ENCODE measurements around the gene GAGE12H.
"Not testable (repeated sequence)": the region's sequence is repeated elsewhere in the genome, so short reads cannot be mapped to it uniquely, and the experiment has no call there.

GAGE12H gene, protein sequence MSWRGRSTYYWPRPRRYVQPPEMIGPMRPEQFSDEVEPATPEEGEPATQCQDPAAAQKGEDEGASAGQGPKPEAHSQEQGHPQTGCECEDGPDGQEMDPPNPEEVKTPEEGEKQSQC

GRCh38 chrX:49579649-49580048 lies at the start of gene GAGE12H:
TSS of gene GAGE12H (plus strand) at chrX:49579949. CDS start at chrX:49581104, 1,155 bp downstream.
- not testable (repeated sequence) for DNase-seq

DNA sequence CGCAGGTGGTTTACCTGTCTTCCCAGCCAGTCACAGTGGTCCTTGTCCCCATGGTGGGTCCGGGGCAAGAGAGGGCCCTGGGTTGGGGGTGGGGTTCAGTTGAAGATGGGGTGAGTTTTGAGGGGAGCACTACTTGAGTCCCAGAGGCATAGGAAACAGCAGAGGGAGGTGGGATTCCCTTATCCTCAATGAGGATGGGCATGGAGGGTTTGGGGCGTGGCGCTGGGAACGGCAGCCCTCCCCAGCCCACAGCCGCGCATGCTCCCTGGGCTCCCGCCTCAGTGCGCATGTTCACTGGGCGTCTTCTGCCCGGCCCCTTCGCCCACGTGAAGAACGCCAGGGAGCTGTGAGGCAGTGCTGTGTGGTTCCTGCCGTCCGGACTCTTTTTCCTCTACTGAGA lies 47.9 kb upstream of the GAGE12H start, which contains the start of gene GAGE12C:
Gene GAGE12C, plus strand, starts transcription at position 301 of the 400 bp plus-strand sequence. CDS start 1,155 bp downstream, outside the sequence.
- not testable (repeated sequence) for DNase-seq

GRCh38 chrX:49541433-49541832 lies 38.3 kb upstream of the GAGE12H start, which contains the start of gene GAGE12D:
TSS of gene GAGE12D (plus strand) at chrX:49541733. CDS start at chrX:49542888, 1,155 bp downstream.
- DNase-seq: not testable (repeated sequence)

DNA sequence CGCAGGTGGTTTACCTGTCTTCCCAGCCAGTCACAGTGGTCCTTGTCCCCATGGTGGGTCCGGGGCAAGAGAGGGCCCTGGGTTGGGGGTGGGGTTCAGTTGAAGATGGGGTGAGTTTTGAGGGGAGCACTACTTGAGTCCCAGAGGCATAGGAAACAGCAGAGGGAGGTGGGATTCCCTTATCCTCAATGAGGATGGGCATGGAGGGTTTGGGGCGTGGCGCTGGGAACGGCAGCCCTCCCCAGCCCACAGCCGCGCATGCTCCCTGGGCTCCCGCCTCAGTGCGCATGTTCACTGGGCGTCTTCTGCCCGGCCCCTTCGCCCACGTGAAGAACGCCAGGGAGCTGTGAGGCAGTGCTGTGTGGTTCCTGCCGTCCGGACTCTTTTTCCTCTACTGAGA lies 28.8 kb upstream of the GAGE12H start, which contains the start of gene GAGE12E:
Gene GAGE12E, plus strand, starts transcription at position 301 of the 400 bp plus-strand sequence. CDS start 1,155 bp downstream, outside the sequence.
- not testable (repeated sequence) for DNase-seq

DNA sequence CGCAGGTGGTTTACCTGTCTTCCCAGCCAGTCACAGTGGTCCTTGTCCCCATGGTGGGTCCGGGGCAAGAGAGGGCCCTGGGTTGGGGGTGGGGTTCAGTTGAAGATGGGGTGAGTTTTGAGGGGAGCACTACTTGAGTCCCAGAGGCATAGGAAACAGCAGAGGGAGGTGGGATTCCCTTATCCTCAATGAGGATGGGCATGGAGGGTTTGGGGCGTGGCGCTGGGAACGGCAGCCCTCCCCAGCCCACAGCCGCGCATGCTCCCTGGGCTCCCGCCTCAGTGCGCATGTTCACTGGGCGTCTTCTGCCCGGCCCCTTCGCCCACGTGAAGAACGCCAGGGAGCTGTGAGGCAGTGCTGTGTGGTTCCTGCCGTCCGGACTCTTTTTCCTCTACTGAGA lies 19.2 kb upstream of the GAGE12H start, which contains the start of gene GAGE12F:
Gene GAGE12F, plus strand, starts transcription at position 301 of the 400 bp plus-strand sequence. CDS start 1,155 bp downstream, outside the sequence.
- not testable (repeated sequence) for DNase-seq

DNA sequence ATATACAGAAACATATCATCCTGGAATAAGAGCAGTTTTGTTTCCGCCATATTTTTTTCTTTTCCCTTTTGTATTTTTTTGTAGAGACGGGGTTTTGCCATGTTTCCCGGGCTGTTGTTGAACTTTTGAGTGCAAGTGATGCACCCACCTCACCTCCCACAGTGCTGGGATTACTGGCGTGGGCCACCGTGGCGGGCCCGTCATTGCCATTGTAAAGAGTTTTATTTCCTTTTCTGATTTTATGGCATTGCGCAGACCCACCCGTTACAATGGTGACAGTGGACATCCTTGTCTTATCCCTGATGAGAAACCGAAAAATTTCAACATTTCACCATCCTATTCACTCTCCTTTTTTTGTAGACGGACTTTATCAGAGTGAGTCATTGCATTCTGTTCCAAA lies 11.0 kb upstream of the GAGE12H start:
- not testable (repeated sequence) for DNase-seq

DNA sequence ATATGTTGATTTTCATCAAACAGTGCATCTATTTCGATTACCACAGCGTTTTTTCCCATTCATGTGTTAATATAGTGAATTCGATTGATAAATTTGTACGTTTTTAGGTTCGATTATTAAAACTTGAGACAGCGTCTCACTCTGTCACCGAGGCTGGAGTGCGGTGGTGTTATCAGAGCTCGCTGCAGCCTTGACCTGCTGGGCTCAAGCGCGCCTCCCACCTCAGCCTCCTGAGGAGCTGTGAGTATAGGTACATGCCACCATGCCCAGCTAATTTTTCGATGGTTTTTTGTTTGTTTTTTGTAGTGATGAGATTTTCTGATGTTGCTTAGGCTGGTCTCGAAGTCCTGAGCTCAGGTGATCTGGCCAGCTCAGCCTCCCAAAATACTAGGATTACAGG lies 10.6 kb upstream of the GAGE12H start:
- DNase-seq: not testable (repeated sequence)

- not testable (repeated sequence) for DNase-seq
These were observed 9.6 kb upstream of the GAGE12H start, which contains the start of gene GAGE12G for GRCh38 chrX:49570100-49570499. TSS of gene GAGE12G (plus strand) at chrX:49570400. CDS start at chrX:49571555, 1,155 bp downstream.

- DNase-seq: not testable (repeated sequence)
These were observed 9.4 kb downstream of the GAGE12H start, which contains the start of gene GAGE2A for GRCh38 chrX:49589196-49589595. TSS of gene GAGE2A (plus strand) at chrX:49589496. CDS start at chrX:49590651, 1,155 bp downstream.

DNA sequence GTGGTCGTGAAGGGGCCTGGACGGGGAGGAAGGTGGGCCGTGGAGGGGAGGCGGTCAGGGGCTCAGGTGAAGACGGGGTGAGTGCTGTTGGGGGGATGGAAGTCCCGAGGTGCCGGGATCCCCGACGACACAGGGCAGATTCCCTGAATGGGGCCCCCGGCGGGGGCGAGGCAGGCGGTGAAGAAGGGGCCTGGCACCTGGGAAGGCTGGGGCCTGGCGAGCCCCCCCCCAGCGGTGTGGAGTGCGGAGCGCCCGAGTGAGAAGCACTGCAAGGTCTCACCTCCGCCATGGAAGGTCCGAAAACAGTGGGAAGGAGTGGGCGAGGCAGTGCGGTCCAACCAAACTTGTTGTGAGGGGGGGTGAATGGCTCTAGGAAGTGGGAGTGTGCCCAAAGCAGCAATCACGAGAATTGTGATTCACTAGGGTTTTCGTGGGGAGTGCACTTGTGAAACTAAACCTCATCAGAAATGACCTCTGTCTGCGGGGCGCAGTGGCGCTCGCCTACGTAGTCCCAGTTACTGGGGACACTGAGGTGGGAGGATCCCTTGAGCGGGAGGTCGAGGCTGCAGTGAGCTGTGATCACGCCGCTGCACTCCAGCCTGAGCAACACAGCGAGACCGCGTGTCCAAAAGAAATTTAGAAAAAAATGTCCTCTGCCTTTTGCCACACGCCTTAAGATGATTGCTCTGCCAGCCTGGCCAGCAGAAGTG lies 10.2 kb downstream of the GAGE12H start:
- not testable (repeated sequence) for DNase-seq

GRCh38 chrX:49590488-49590887 lies 10.7 kb downstream of the GAGE12H start:
- not testable (repeated sequence) for DNase-seq

DNA sequence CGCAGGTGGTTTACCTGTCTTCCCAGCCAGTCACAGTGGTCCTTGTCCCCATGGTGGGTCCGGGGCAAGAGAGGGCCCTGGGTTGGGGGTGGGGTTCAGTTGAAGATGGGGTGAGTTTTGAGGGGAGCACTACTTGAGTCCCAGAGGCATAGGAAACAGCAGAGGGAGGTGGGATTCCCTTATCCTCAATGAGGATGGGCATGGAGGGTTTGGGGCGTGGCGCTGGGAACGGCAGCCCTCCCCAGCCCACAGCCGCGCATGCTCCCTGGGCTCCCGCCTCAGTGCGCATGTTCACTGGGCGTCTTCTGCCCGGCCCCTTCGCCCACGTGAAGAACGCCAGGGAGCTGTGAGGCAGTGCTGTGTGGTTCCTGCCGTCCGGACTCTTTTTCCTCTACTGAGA lies 19.0 kb downstream of the GAGE12H start, which contains the start of gene GAGE1:
Gene GAGE1, plus strand, starts transcription at position 301 of the 400 bp plus-strand sequence. CDS start 1,155 bp downstream, outside the sequence.
- not testable (repeated sequence) for DNase-seq

DNA sequence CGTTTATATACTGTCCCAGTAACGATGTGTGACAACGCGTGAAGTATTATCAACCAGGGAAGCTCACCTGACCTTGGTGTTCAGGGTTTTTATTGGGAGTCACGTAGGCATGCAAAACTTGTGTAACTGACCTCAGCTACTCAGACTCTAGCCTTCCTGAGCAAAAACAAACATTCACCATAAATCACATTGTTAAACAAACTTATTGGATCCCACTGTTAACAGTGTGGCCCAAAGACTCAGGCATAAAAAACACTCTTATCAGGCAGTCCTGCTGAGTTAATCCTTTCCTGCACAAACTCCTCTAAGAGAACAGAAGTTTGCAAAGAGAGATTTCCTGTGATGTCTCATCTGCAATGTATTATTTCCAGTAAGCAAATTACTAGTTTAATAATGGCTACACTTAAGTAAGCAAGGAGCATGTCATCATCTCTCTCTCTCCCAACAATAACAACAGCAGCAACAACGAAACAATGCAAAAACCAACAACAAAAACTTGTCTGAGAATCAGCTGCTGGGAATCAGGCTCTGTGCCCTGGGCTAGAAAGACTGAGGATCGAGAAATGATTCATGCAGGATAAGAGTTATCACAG lies 31.1 kb downstream of the GAGE12H start:
- no peak for DNase-seq

DNA sequence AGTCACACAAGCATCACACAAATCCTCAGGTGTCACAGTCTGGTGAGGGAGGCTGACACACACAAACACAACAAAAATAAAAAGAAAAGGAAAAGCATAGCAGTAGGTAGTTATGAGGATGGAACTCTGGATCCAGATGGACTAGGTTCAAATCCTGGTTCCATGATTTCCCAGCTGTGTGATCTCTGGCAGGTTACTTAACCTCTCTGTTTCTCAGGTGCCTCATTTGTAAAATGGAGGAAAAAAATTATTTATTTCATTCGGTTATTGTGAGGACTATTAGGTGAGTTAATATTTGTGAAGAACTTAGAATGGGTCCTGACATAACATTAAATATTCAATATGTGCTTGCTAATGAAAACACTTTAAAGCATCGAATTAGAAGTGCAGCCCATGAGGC lies 38.8 kb downstream of the GAGE12H start:
- no peak for DNase-seq

- DNase-seq: no peak
These were observed 47.5 kb downstream of the GAGE12H start for GRCh38 chrX:49627086-49627777.

All from stimulated activated CD4-positive, alpha-beta T cell treated with anti-CD3 and anti-CD28 coated beads, Interleukin-4, amount 100 ng/mL, for 4 hours (primary cell).